ENCODE measurements around the gene HSDL2. TPM values are rescaled to one million over a fixed set of nuclear protein-coding genes. Genes with fewer than 3 reads are reported as not detected.

The HSDL2 gene
- polyA plus RNA-seq, 1 of the 3 experiments (the other 2 are of a cell fraction) = 14.4 TPM

DNA sequence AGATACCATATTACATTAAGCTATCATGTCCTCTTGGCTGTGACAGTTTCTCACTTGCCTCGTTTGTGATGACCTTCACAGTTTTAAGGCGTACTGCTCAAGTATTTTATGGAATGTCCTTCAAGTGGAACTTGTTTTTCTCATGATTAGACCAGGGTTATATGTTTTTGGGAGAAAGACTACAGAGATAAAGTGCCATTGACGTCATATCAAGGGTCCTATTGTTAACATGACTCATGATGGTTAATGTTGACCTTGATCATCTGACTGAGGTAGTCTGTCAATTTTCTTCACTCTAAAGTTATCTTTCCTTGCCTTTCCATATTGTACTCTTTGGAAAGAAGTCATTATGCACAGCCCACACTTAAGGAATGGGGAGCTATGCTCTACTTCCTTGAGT, 28.7 kb upstream of the HSDL2 start:
- no peak overlapping the region for H3K4me3 ChIP-seq (ENCODE audit: low read depth in 2 of 2, low read length in 1 of 2)
- no peaks in the 10 kb centered on the region for H3K36me3 ChIP-seq (replicated peaks in 1 of 2; ENCODE audit: control insufficient read depth in 1 of 2, insufficient read depth in 2 of 2, low read length in 1 of 2)
- H3K27ac ChIP-seq (ENCODE audit: low read depth in 2 of 2, low read length in 1 of 2) = no peak overlapping the region
- peaks cover 4% of the 10 kb centered on the region for H3F3A ChIP-seq (replicated peaks; ENCODE audit: insufficient read depth)
- no peaks in the 10 kb centered on the region; a peak in 1 of 4 replicates for H3K4me1 ChIP-seq (ENCODE audit: control insufficient read depth in 1 of 2, insufficient read depth in 2 of 2, low read depth in 1 of 2, low read length in 1 of 2)
- H3K79me2 ChIP-seq (ENCODE audit: insufficient read depth) = no peaks in the 10 kb centered on the region
- 73% methylated on average over 3 of the region's 3 CpGs for WGBS (ENCODE audit: low lambda C conversion rate)
- H3K27me3 ChIP-seq (ENCODE audit: insufficient read depth) = no peaks in the 10 kb centered on the region
- H3K4me2 ChIP-seq = no peak overlapping the region
- H3K9me2 ChIP-seq = no peaks in the 10 kb centered on the region
- ChIA-PET CTCF (interaction anchor here (4.6 kb wide), 1 partner anchor 10 kb away, joined by 20 read pairs; no protein-coding TSS in a partner anchor), POLR2A (no interaction called here)
- no peaks in the 10 kb centered on the region for H3K9me3 ChIP-seq
- H2AFZ ChIP-seq (ENCODE audit: low read depth) = no peak overlapping the region
- H4K20me1 ChIP-seq (ENCODE audit: insufficient read depth) = no peaks in the 10 kb centered on the region
- H3K9ac ChIP-seq = no peak overlapping the region
- no peak for DNase-seq
- TF ChIP-seq, protein P1, sequence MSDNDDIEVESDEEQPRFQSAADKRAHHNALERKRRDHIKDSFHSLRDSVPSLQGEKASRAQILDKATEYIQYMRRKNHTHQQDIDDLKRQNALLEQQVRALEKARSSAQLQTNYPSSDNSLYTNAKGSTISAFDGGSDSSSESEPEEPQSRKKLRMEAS (IDR thresholded peaks at IDR 0.05; ENCODE audit: low read depth) = no peak
- TF ChIP-seq TCF12 (IDR thresholded peaks at IDR 0.05) = no peak
- TF ChIP-seq, protein P2, sequence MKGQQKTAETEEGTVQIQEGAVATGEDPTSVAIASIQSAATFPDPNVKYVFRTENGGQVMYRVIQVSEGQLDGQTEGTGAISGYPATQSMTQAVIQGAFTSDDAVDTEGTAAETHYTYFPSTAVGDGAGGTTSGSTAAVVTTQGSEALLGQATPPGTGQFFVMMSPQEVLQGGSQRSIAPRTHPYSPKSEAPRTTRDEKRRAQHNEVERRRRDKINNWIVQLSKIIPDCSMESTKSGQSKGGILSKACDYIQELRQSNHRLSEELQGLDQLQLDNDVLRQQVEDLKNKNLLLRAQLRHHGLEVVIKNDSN (IDR thresholded peaks at IDR 0.05; ENCODE audit: borderline replicate concordance, low read depth) = no peak
- TF ChIP-seq TAF1 (IDR thresholded peaks at IDR 0.05; ENCODE audit: borderline replicate concordance, low read depth, low read length) = no peak
- TF ChIP-seq RFX5 (IDR thresholded peaks at IDR 0.05; ENCODE audit: low read length) = no peak
- no peak for TF ChIP-seq GATA2 (CRISPR knock-in tag; IDR thresholded peaks at IDR 0.05)
- TF ChIP-seq, protein P3, sequence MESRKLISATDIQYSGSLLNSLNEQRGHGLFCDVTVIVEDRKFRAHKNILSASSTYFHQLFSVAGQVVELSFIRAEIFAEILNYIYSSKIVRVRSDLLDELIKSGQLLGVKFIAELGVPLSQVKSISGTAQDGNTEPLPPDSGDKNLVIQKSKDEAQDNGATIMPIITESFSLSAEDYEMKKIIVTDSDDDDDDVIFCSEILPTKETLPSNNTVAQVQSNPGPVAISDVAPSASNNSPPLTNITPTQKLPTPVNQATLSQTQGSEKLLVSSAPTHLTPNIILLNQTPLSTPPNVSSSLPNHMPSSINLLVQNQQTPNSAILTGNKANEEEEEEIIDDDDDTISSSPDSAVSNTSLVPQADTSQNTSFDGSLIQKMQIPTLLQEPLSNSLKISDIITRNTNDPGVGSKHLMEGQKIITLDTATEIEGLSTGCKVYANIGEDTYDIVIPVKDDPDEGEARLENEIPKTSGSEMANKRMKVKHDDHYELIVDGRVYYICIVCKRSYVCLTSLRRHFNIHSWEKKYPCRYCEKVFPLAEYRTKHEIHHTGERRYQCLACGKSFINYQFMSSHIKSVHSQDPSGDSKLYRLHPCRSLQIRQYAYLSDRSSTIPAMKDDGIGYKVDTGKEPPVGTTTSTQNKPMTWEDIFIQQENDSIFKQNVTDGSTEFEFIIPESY (IDR thresholded peaks at IDR 0.05; ENCODE audit: borderline replicate concordance, low read depth) = no peak
- no peak for TF ChIP-seq GABPA (IDR thresholded peaks at IDR 0.05; ENCODE audit: low read depth)
- TF ChIP-seq, protein P4, sequence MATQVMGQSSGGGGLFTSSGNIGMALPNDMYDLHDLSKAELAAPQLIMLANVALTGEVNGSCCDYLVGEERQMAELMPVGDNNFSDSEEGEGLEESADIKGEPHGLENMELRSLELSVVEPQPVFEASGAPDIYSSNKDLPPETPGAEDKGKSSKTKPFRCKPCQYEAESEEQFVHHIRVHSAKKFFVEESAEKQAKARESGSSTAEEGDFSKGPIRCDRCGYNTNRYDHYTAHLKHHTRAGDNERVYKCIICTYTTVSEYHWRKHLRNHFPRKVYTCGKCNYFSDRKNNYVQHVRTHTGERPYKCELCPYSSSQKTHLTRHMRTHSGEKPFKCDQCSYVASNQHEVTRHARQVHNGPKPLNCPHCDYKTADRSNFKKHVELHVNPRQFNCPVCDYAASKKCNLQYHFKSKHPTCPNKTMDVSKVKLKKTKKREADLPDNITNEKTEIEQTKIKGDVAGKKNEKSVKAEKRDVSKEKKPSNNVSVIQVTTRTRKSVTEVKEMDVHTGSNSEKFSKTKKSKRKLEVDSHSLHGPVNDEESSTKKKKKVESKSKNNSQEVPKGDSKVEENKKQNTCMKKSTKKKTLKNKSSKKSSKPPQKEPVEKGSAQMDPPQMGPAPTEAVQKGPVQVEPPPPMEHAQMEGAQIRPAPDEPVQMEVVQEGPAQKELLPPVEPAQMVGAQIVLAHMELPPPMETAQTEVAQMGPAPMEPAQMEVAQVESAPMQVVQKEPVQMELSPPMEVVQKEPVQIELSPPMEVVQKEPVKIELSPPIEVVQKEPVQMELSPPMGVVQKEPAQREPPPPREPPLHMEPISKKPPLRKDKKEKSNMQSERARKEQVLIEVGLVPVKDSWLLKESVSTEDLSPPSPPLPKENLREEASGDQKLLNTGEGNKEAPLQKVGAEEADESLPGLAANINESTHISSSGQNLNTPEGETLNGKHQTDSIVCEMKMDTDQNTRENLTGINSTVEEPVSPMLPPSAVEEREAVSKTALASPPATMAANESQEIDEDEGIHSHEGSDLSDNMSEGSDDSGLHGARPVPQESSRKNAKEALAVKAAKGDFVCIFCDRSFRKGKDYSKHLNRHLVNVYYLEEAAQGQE (IDR thresholded peaks at IDR 0.05; ENCODE audit: low read depth, low read length) = no peak

DNA sequence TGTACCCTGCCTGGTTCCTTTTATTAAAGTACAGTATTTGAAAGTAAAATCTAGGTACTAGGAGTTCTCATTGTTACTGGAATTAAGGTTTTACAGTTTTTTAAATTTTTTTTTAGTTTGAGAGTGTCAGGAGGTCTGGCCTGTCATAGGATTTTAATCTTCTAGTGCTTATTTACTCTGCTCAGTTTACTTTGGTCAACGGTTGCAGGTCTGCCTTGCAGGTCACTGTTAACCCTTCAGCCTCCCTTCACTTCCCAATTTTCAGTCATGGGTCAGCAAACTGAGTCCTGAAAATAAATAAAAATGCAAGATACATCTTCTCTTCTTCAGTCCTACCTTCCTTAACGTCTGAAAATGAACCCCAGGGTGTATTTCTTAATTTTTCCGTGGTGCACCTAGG, 27.7 kb upstream of the HSDL2 start:
- no peak overlapping the region for H3K4me2 ChIP-seq
- no peaks in the 10 kb centered on the region for H3K9me2 ChIP-seq
- H2AFZ ChIP-seq (ENCODE audit: low read depth) = no peak overlapping the region
- ChIA-PET CTCF (interaction anchor here (4.6 kb wide), 1 partner anchor 9 kb away, joined by 20 read pairs; no protein-coding TSS in a partner anchor), POLR2A (no interaction called here)
- no peaks in the 10 kb centered on the region for H3K27me3 ChIP-seq (ENCODE audit: insufficient read depth)
- no peak overlapping the region for H3K4me3 ChIP-seq (ENCODE audit: low read depth in 2 of 2, low read length in 1 of 2)
- peaks cover 4% of the 10 kb centered on the region for H3F3A ChIP-seq (replicated peaks; ENCODE audit: insufficient read depth)
- no peak overlapping the region for H3K27ac ChIP-seq (ENCODE audit: low read depth in 2 of 2, low read length in 1 of 2)
- no peak for DNase-seq
- no peaks in the 10 kb centered on the region for H4K20me1 ChIP-seq (ENCODE audit: insufficient read depth)
- WGBS (ENCODE audit: low lambda C conversion rate) = 65% methylated on average over 3 of the region's 3 CpGs
- no peak overlapping the region for H3K9ac ChIP-seq
- H3K4me1 ChIP-seq (ENCODE audit: control insufficient read depth in 1 of 2, insufficient read depth in 2 of 2, low read depth in 1 of 2, low read length in 1 of 2) = no peaks in the 10 kb centered on the region; a peak in 1 of 4 replicates
- H3K36me3 ChIP-seq (replicated peaks in 1 of 2; ENCODE audit: control insufficient read depth in 1 of 2, insufficient read depth in 2 of 2, low read length in 1 of 2) = no peaks in the 10 kb centered on the region
- H3K9me3 ChIP-seq = no peaks in the 10 kb centered on the region
- H3K79me2 ChIP-seq (ENCODE audit: insufficient read depth) = no peaks in the 10 kb centered on the region
- TF ChIP-seq MXI1 (IDR thresholded peaks at IDR 0.05; ENCODE audit: low read depth, low read length) (no peak), RXRA (IDR thresholded peaks at IDR 0.05; ENCODE audit: borderline replicate concordance, low read depth) (no peak), RFX5 (IDR thresholded peaks at IDR 0.05; ENCODE audit: low read length) (no peak), FOXM1 (IDR thresholded peaks at IDR 0.05; ENCODE audit: low read depth) (no peak), ELF1 (IDR thresholded peaks at IDR 0.05) (no peak), MEF2A (IDR thresholded peaks at IDR 0.05; ENCODE audit: borderline replicate concordance, low read depth) (no peak), GABPA (IDR thresholded peaks at IDR 0.05; ENCODE audit: low read depth) (no peak), FOXJ3 (CRISPR knock-in tag; IDR thresholded peaks at IDR 0.05) (no peak)
- TF ChIP-seq, protein P3 (IDR thresholded peaks at IDR 0.05; ENCODE audit: borderline replicate concordance, low read depth) = no peak
- TF ChIP-seq, protein P5, sequence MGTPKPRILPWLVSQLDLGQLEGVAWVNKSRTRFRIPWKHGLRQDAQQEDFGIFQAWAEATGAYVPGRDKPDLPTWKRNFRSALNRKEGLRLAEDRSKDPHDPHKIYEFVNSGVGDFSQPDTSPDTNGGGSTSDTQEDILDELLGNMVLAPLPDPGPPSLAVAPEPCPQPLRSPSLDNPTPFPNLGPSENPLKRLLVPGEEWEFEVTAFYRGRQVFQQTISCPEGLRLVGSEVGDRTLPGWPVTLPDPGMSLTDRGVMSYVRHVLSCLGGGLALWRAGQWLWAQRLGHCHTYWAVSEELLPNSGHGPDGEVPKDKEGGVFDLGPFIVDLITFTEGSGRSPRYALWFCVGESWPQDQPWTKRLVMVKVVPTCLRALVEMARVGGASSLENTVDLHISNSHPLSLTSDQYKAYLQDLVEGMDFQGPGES (IDR thresholded peaks at IDR 0.05; ENCODE audit: low read depth, low read length) = no peak
